Measurements from ENCODE around the gene PKIB. TPM values are rescaled to one million over a fixed set of nuclear protein-coding genes. Genes with fewer than 3 reads are reported as not detected.
"Not testable (repeated sequence)": the region's sequence is repeated elsewhere in the genome, so short reads cannot be mapped to it uniquely, and the experiment has no call there.

PKIB gene
- total and polyA plus RNA-seq, 10 of the 15 experiments (the other 5 are each of a cell fraction or from before 2014, with no cell fraction given) = 0.20 to 1.8 (median 0.87) TPM

GRCh38 chr6:122641819-122642218 lies 31.6 kb downstream of the PKIB start:
- Histone ChIP-seq H3K79me2 (ENCODE audit: control insufficient read depth, insufficient read depth, low read length) (no peaks in the 10 kb centered on the region), H3K4me2 (ENCODE audit: control insufficient read depth, insufficient read depth) (no peak overlapping the region), H3K9me3 (replicated peaks; ENCODE audit: control insufficient read depth, insufficient read depth, low read length) (no peaks in the 10 kb centered on the region), H3K27ac (ENCODE audit: control insufficient read depth, insufficient read depth) (no peak overlapping the region), H3K4me3 (no peak overlapping the region), H2AFZ (ENCODE audit: control insufficient read depth, low read depth, low read length) (no peak overlapping the region), H3K36me3 (ENCODE audit: control insufficient read depth in 2 of 2, insufficient read depth in 2 of 2, low read length in 1 of 2) (no peaks in the 10 kb centered on the region), H4K20me1 (ENCODE audit: control insufficient read depth, insufficient read depth) (no peaks in the 10 kb centered on the region), H3K9ac (ENCODE audit: control insufficient read depth, insufficient read depth, low read length) (no peak overlapping the region), H3K4me1 (ENCODE audit: control insufficient read depth, insufficient read depth, low read length) (no peaks in the 10 kb centered on the region), H3K27me3 (replicated peaks in 1 of 2; ENCODE audit: control insufficient read depth in 2 of 2, insufficient read depth in 2 of 2, low read length in 1 of 2) (no peaks in the 10 kb centered on the region)
- FAIRE-seq (no peak), DNase-seq (ENCODE audit: low read depth, low spot score) (no peak), ATAC-seq (no peak)
- no TSS peak for BruUV-seq (replicated peaks)
- RAD21 ChIA-PET (ENCODE audit: unreplicated experiment) = interaction anchor here (0.9 to 1.8 kb wide), 3 partner anchors 22 to 91 kb away, joined by 3 to 5 read pairs (median 3); partner anchors contain the start of gene PKIB
- POLR2A ChIA-PET = no interaction called here
- intact Hi-C loops (cut with micrococcal nuclease; ENCODE audit: unreplicated experiment) (no loop called here), in situ Hi-C loops (cut with MboI) (no loop called here)
- 0% methylated on average over 3 of the region's 3 CpGs for WGBS (ENCODE audit: insufficient coverage, insufficient replicate concordance, low lambda C conversion rate, missing lambda C conversion rate)
- CTCF ChIA-PET = interaction anchor here (0.6 to 2.2 kb wide), 11 partner anchors 17 to 197 kb away, joined by 3 to 6 read pairs (median 3); partner anchors contain the start of gene PKIB
- SMC1A ChIA-PET (ENCODE audit: uncharacterized antibody, unreplicated experiment) = interaction anchor here (0.8 to 4.1 kb wide), 13 partner anchors 11 to 156 kb away, joined by 3 to 19 read pairs (median 4); no protein-coding TSS in a partner anchor
- TF ChIP-seq LARP7 (IDR thresholded peaks at IDR 0.05) = no peak
- TF ChIP-seq IRF3 (IDR thresholded peaks at IDR 0.05) = no peak
- no peak for TF ChIP-seq RBBP5 (conservative IDR thresholded peaks at IDR 0.05)
- TF ChIP-seq GATAD2B (conservative IDR thresholded peaks at IDR 0.05; ENCODE audit: low read depth) = no peak
- no peak for TF ChIP-seq SMAD5 (IDR thresholded peaks at IDR 0.05; ENCODE audit: low read depth)

- not testable (repeated sequence) for BruUV-seq (replicated peaks); H3K9ac ChIP-seq (ENCODE audit: control insufficient read depth, insufficient read depth, low read length)
These were observed 32.4 kb downstream of the PKIB start for GRCh38 chr6:122642604-122643003.

More at GRCh38 chr6:122642604-122643003, 32.4 kb downstream of the PKIB start:
- RAD21 ChIA-PET (ENCODE audit: unreplicated experiment) = interaction anchor here (0.7 to 1.8 kb wide), 4 partner anchors 11 to 90 kb away, joined by 3 to 5 read pairs (median 3); partner anchors contain the start of gene PKIB
- H3K4me3 ChIP-seq; H3K27ac ChIP-seq (ENCODE audit: control insufficient read depth, insufficient read depth); H3K27me3 ChIP-seq (replicated peaks in 1 of 2; ENCODE audit: control insufficient read depth in 2 of 2, insufficient read depth in 2 of 2, low read length in 1 of 2); H2AFZ ChIP-seq (ENCODE audit: control insufficient read depth, low read depth, low read length); H3K9me3 ChIP-seq (replicated peaks; ENCODE audit: control insufficient read depth, insufficient read depth, low read length); H3K36me3 ChIP-seq (ENCODE audit: control insufficient read depth in 2 of 2, insufficient read depth in 2 of 2, low read length in 1 of 2); intact Hi-C loops (cut with micrococcal nuclease; ENCODE audit: unreplicated experiment); H4K20me1 ChIP-seq (ENCODE audit: control insufficient read depth, insufficient read depth); H3K79me2 ChIP-seq (ENCODE audit: control insufficient read depth, insufficient read depth, low read length); in situ Hi-C loops (cut with MboI); H3K4me1 ChIP-seq (ENCODE audit: control insufficient read depth, insufficient read depth, low read length); ATAC-seq; POLR2A ChIA-PET; DNase-seq (ENCODE audit: low read depth, low spot score); H3K4me2 ChIP-seq (ENCODE audit: control insufficient read depth, insufficient read depth): not testable (repeated sequence)
- FAIRE-seq = peak; percentile 73
- CTCF ChIA-PET = interaction anchor here (0.9 to 2.2 kb wide), 7 partner anchors 16 to 196 kb away, joined by 3 to 6 read pairs (median 4); partner anchors contain the start of gene PKIB
- SMC1A ChIA-PET (ENCODE audit: uncharacterized antibody, unreplicated experiment) = interaction anchor here (0.7 to 4.1 kb wide), 12 partner anchors 10 to 156 kb away, joined by 3 to 19 read pairs (median 3); no protein-coding TSS in a partner anchor
- 47% methylated on average over 1 of the region's 1 CpG for WGBS (ENCODE audit: insufficient coverage, insufficient replicate concordance, low lambda C conversion rate, missing lambda C conversion rate)

Measured in GM12878 (cell line).